Fibroblast of lung (primary cell): ENCODE measurements around the gene ITSN1.

Experiments used
- EZH2 ChIP-seq: IDR thresholded peaks from 2 replicates; pipeline ENCODE4 v1.5.1; 2012; ENCODE audit warnings: low read length, control low read depth, mild to moderate bottlenecking; ENCODE audit errors: missing control alignments
- TF ChIP-seq, protein P1 (sequence below), 2 donors: IDR thresholded peaks in 1 of 2; conservative IDR thresholded peaks in 1 of 2; 1 replicate in 1 of 2; 2 replicates in 1 of 2; pipeline ENCODE4 v1.5.1; 2011 to 2012; ENCODE audit warnings: low read length in 2 of 2, control low read depth in 1 of 2, inconsistent platforms in 1 of 2, low read depth in 1 of 2, mild to moderate bottlenecking in 1 of 2

DNA sequence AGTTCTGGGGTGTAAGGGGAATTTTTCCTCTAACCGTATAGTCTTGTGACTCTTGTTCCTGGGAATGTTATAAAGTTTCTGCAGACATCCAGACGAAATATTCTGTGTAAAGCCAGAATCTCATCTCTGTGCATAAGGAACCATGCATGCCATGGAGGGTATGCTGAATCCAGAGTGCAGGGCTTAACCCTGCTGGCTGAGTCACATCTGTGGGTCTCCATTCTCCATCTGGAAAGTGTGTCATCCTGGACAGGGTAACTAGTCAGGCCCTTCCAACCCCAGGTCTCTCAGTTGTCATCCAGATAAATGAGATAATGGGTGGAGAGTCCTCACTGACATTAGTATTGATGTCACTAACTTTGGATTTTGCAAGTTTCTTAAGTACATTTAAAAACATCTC lies 224.5 kb downstream of the ITSN1 start:
- TF ChIP-seq EZH2, result no peak
- TF ChIP-seq, protein P1, sequence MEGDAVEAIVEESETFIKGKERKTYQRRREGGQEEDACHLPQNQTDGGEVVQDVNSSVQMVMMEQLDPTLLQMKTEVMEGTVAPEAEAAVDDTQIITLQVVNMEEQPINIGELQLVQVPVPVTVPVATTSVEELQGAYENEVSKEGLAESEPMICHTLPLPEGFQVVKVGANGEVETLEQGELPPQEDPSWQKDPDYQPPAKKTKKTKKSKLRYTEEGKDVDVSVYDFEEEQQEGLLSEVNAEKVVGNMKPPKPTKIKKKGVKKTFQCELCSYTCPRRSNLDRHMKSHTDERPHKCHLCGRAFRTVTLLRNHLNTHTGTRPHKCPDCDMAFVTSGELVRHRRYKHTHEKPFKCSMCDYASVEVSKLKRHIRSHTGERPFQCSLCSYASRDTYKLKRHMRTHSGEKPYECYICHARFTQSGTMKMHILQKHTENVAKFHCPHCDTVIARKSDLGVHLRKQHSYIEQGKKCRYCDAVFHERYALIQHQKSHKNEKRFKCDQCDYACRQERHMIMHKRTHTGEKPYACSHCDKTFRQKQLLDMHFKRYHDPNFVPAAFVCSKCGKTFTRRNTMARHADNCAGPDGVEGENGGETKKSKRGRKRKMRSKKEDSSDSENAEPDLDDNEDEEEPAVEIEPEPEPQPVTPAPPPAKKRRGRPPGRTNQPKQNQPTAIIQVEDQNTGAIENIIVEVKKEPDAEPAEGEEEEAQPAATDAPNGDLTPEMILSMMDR (conservative IDR thresholded peaks at IDR 0.05 in 1 of 2, IDR thresholded peaks at IDR 0.05 in 1 of 2; ENCODE audit: low read depth in 1 of 2, low read length in 2 of 2), result no peak
